Mucosa of stomach (tissue), 1 donor: Measurements from ENCODE around the gene CYSRT1.

Experiments
- H3K27me3 ChIP-seq: one replicate; pipeline ENCODE4 v1.7.0; 2013; ENCODE audit warnings: mild to moderate bottlenecking, low read length; ENCODE audit not compliant: control insufficient read depth, insufficient read depth
- H3K36me3 ChIP-seq: one replicate; pipeline ENCODE4 v1.7.0; 2013; ENCODE audit warnings: low read length; ENCODE audit not compliant: control insufficient read depth, insufficient read depth
- H3K4me1 ChIP-seq: one replicate; pipeline ENCODE4 v1.7.0; 2013; ENCODE audit warnings: mild to moderate bottlenecking, low read length; ENCODE audit not compliant: control insufficient read depth, insufficient read depth
- H3K4me3 ChIP-seq: one replicate; pipeline ENCODE4 v1.7.0; 2013; ENCODE audit warnings: low read length
- H3K9ac ChIP-seq: one replicate; pipeline ENCODE4 v1.7.0; 2013; ENCODE audit warnings: mild to moderate bottlenecking, low read length, moderate library complexity
- H3K9me3 ChIP-seq: one replicate; pipeline ENCODE4 v1.7.0; 2013; ENCODE audit warnings: mild to moderate bottlenecking, low read length, moderate library complexity; ENCODE audit not compliant: control insufficient read depth
- donor health status: Pancreatic carcinoma.

Gene CYSRT1

GRCh38 chr9:137184881-137185660 lies 39.9 kb upstream of the CYSRT1 start:
- Histone ChIP-seq H3K27me3 (no peaks in the 10 kb centered on the region), H3K4me3 (no peak overlapping the region), H3K9ac (no peak overlapping the region), H3K4me1 (peaks cover 25% of the 10 kb centered on the region), H3K9me3 (no peaks in the 10 kb centered on the region), H3K36me3 (peaks cover 11% of the 10 kb centered on the region)

GRCh38 chr9:137185921-137186320 lies 39.1 kb upstream of the CYSRT1 start:
- Histone ChIP-seq H3K36me3 (peaks cover 11% of the 10 kb centered on the region), H3K4me3 (no peak overlapping the region), H3K4me1 (peaks cover 32% of the 10 kb centered on the region), H3K9ac (no peak overlapping the region), H3K9me3 (no peaks in the 10 kb centered on the region), H3K27me3 (no peaks in the 10 kb centered on the region)

DNA sequence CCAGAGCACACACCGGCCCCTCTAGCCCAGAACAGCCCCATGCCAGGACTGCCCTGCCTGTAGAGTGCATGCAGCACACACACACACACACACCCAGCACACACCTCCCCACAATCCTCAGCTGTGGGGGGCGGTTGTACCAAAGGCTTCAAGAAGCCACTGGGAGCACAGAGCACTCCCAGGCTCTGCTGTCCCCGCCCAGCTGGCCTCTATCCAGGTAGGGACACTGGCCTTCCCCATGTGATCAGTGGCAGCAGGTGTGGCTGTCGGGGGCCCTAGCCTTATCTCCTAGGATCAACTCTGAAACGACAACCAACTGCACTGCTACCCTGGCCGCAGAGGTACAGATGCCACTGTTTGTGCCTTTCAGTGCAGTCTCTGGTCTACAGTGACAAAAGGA lies 38.6 kb upstream of the CYSRT1 start:
- H3K27me3 ChIP-seq, result no peaks in the 10 kb centered on the region
- no peak overlapping the region for H3K4me3 ChIP-seq
- H3K4me1 ChIP-seq, result peaks cover 32% of the 10 kb centered on the region

GRCh38 chr9:137187386-137187785 lies 37.6 kb upstream of the CYSRT1 start:
- Histone ChIP-seq H3K9me3 (no peaks in the 10 kb centered on the region), H3K4me3 (peak overlapping the region; percentile 91), H3K27me3 (no peaks in the 10 kb centered on the region), H3K4me1 (peaks cover 32% of the 10 kb centered on the region), H3K36me3 (peaks cover 11% of the 10 kb centered on the region), H3K9ac (peak overlapping the region; percentile 89)

More for the DNA sequence above, 38.6 kb upstream of the CYSRT1 start:
- H3K9me3 ChIP-seq, result no peaks in the 10 kb centered on the region
- no peak overlapping the region for H3K9ac ChIP-seq
- peaks cover 11% of the 10 kb centered on the region for H3K36me3 ChIP-seq

DNA sequence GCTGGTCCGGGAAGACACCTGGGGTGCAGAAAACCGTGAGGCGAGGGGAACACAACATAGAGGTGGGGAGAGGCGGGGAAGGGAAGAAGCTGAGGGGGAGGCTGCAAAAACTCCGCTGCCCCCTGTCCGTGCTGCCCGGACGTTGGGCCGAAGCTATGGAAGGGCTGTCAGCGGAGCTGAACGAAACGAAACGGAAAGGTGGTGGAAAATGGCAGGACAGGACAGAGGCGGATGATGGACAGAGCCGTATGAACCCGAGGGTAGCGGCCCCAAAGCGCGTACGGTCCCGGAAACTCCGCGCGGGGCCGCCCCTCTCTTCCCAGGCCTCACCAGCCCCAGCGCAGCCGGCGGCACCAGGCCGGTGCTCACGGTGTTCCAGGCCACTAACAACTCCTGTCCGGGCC lies 36.9 kb upstream of the CYSRT1 start:
- Histone ChIP-seq H3K4me1 (peaks cover 32% of the 10 kb centered on the region), H3K36me3 (peaks cover 5% of the 10 kb centered on the region), H3K27me3 (no peaks in the 10 kb centered on the region), H3K9ac (peak overlapping the region; percentile 89), H3K9me3 (no peaks in the 10 kb centered on the region), H3K4me3 (peak overlapping the region; percentile 91)

- H3K9me3 ChIP-seq, result no peaks in the 10 kb centered on the region
- H3K36me3 ChIP-seq, result no peaks in the 10 kb centered on the region
- peaks cover 32% of the 10 kb centered on the region for H3K4me1 ChIP-seq
- peak within 1 kb of the TSS; percentile 91 for H3K4me3 ChIP-seq
- no peaks in the 10 kb centered on the region for H3K27me3 ChIP-seq
- peak within 1 kb of the TSS; percentile 89 for H3K9ac ChIP-seq
These were observed 36.3 kb upstream of the CYSRT1 start, which contains the start of the genes ANAPC2 and SSNA1 for GRCh38 chr9:137188490-137189296. ANAPC2 (minus strand) TSS chr9:137188560; CDS start chr9:137188532, 28 bp downstream. SSNA1 (plus strand) TSS chr9:137188676; CDS start chr9:137188727, 51 bp downstream.

DNA sequence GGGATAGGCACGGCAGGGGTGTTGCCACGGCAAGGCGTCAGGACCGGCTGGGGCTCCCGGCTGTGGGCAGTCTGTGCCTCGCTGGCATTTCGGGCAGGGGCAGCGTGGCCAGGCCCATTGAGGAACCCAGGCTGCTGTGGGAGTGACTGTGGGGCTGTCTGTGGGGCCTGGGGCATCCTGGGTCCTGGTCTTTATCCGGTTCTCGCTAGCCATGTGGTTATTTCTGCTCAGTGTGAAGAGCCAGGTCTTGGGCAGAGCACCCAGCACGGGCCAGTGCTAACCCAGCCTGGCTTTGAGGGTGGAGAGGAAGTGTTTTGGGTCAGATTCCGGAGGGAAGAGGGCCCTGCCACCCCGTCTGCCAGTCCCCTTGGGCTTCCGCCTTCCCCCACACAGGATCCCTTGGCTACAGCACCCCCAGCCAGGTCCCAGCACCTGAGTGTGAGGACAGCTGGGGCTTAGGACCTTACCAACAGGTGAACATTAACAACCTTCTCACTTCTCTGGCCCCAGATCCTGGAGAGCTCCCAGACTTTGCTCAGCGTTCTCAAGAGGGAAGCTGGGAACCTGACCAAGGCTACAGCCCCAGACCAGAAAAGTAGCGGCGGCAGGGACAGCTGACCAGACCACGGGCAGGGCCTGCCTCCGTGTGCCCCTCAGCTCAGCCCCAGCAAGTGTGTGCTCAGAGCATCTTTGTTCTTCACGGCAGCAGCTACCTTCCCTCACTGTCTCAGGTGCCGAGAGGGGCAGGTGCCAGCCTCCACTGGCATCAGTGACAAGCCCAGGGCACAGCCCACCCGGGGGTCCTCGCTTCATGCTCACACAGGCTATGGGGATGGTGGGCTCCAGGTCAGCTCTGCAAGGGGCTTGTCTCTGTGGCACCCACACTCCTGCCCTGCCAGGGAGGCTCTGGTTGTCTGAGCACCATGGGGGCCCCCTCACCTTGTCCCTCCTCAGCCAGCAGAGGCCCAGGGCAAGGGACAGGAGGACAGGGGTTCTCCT lies 35.4 kb upstream of the CYSRT1 start:
- no peaks in the 10 kb centered on the region for H3K27me3 ChIP-seq
- peak overlapping the region; percentile 91 for H3K4me3 ChIP-seq
- H3K9me3 ChIP-seq, result no peaks in the 10 kb centered on the region
- H3K4me1 ChIP-seq, result peaks cover 38% of the 10 kb centered on the region
- H3K36me3 ChIP-seq, result no peaks in the 10 kb centered on the region
- H3K9ac ChIP-seq, result peak overlapping the region; percentile 89

DNA sequence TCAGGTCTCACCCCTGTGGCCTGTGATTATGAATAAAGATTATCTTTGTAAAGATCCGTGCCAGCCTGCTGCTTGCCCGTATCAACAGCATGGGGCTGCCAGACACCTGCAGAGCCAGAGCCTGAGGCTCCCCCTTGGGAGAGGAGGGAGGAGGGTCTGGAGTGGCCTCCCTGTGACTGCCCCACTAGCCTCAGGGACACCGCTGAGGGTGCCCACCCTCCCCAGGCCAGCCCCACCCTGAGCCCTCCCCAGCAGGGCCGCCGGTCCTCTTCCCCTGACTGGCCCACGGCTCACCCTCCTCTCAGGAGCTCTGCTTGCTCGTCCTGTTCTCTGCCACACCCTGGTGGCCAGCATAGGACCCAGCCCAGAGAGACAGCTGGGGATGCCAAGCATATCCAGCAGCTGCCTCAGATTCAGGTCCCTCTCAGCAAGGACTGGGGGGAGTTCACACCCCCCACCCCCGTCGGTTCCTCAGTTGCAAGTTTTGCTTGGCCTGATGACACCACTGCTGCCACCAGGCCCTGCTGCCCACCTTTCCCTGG lies 34.6 kb upstream of the CYSRT1 start:
- H3K9me3 ChIP-seq, result no peaks in the 10 kb centered on the region
- H3K4me1 ChIP-seq, result peaks cover 46% of the 10 kb centered on the region
- no peaks in the 10 kb centered on the region for H3K36me3 ChIP-seq
- peak overlapping the region; percentile 89 for H3K9ac ChIP-seq
- no peak overlapping the region for H3K4me3 ChIP-seq
- no peaks in the 10 kb centered on the region for H3K27me3 ChIP-seq

DNA sequence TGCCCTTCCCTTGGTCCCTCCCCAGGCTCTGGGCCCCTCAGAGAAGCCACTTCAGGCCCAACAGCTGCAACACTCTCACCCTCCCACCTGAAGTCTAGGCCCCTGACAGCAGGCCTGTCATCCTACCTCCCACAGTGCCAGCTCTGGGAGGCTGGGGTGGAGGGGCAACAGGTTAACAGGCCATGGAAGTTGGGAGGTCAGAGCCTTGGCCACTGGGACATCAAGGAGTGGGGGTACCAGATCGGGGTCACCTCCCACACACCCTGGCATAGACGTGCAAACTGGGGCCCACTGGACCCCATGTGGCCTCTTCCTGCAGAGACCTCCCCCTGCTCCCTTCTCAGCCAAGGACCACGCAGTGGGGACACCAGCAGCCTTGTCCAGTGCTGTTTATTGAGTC lies 33.7 kb upstream of the CYSRT1 start:
- Histone ChIP-seq H3K27me3 (no peaks in the 10 kb centered on the region), H3K36me3 (no peaks in the 10 kb centered on the region), H3K4me3 (no peak overlapping the region), H3K9me3 (no peaks in the 10 kb centered on the region), H3K4me1 (peaks cover 55% of the 10 kb centered on the region), H3K9ac (no peak overlapping the region)

DNA sequence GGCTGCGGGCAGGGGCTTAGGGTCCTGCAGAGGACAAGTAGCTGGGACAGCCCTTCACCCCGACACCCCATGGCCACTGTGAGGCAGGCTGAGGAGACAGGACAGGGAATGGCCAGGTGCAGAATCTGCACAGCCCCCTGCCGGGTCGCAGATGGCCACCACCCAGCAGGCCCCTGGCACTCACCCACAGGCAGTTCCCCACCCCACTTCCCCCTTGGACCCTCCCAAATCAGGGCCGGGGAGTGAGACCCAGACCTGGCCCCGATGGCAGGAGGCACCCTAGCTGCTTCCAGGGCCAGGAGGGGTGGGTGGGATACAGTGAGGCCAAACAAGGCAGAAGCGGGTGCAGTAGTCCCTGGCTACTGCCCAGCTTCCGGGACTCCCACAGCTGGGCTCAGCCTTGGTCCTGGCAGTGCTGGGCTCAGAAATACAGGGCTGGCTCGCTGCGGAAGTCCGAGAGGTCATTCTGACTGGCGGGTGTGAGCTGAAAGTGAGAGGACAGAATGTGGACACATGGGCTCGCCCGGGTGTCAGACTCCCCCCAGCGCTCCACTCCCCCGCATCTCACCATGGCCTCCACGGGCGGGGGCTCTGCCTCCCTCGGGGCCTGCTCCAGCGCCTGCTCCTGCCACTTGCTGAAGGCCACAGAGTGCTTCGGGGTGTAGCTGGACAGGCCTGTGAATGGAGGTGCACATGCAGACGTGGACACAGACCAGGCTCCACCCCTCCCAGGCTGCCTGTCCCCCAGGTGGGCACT lies 33.1 kb upstream of the CYSRT1 start:
- peaks cover 56% of the 10 kb centered on the region for H3K4me1 ChIP-seq
- H3K27me3 ChIP-seq, result no peaks in the 10 kb centered on the region
- H3K36me3 ChIP-seq, result no peaks in the 10 kb centered on the region
- H3K4me3 ChIP-seq, result no peak overlapping the region
- no peaks in the 10 kb centered on the region for H3K9me3 ChIP-seq
- no peak overlapping the region for H3K9ac ChIP-seq

DNA sequence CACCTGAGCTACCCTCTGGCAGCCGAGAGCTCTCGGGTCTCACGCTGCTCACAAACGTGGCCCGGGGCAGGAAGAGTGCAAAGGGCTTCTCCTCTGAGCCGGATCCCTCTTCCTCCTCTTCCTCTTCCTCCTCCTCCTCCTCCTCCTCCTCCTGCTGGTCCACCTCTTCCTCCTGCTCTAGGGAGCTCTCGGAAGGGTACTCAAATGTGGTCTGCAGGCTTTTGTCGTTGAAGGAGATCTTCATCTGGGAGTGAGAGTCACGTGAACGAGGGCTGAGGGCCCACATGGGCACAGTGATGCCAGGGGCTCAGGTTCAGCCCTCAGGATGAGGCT lies 32.6 kb upstream of the CYSRT1 start:
- Histone ChIP-seq H3K4me1 (peaks cover 56% of the 10 kb centered on the region), H3K4me3 (no peak overlapping the region), H3K9me3 (no peaks in the 10 kb centered on the region)

More for the DNA sequence above, 32.6 kb upstream of the CYSRT1 start:
- no peaks in the 10 kb centered on the region for H3K36me3 ChIP-seq
- H3K27me3 ChIP-seq, result no peaks in the 10 kb centered on the region
- H3K9ac ChIP-seq, result no peak overlapping the region
